NCI-H1436 treated with DMSO at 0.1 percent for 48 hours (cell line): ENCODE data around the gene TCP11L2.
"Not testable (repeated sequence)": the region's sequence is repeated elsewhere in the genome, so short reads cannot be mapped to it uniquely, and the experiment has no call there.

Source experiments
- DNase-seq: peaks from one replicate; lab custom pipeline; 2025; lab: John Stamatoyannopoulos, UW

The TCP11L2 gene

GRCh38 chr12:106343214-106343528, 40.6 kb downstream of the TCP11L2 start:
- DNase-seq, result no peak

DNA sequence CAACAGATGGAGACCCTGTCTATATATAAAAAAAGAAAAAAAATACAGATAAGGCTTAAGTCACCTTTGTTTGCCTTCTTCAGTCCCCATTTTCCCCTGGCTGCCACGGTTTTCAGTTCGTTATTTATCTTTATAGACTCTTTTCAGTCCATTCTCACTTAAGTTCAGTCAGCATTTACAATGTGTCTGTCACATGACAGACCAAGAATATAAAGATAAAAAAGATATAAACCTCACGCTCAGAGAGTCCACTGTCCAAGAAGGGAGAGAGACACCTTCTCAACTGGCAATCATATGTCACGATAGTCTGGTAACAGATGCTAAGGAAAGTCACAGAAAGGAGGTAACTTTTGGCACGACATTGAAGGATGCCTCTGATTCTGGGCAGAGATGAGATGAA, 41.6 kb downstream of the TCP11L2 start:
- DNase-seq, result no peak

- no peak for DNase-seq
Observed at GRCh38 chr12:106345746-106346145, 43.2 kb downstream of the TCP11L2 start.

GRCh38 chr12:106348411-106348810, 45.9 kb downstream of the TCP11L2 start:
- DNase-seq, result no peak

DNA sequence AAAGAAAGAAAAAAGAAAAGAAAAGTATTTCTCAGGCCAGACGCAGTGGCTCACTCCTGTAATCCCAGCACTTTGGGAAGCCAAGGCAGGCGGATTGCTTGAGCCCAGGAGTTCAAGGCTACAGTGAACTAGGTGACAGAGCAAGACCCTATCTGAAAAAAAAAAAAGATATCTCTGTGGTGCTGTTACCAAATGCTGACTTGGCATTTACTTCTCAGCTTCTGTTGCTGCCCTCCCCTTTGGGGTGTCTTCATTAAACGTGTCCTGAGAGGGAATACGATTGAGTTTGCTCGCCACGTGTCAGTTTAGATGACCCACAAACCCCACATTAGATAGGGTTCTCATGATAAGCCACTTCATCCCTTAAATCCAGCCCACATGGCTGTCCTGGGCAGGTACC, 50.6 kb downstream of the TCP11L2 start:
- no peak for DNase-seq

- peak; percentile 78 for DNase-seq
Observed at GRCh38 chr12:106357549-106358395, 55.2 kb downstream of the TCP11L2 start, which contains the start of gene POLR3B. TSS of gene POLR3B (plus strand) at chr12:106357748. CDS start at chr12:106357880, 132 bp downstream.

- no peak for DNase-seq
Observed at GRCh38 chr12:106358396-106359241, 56.1 kb downstream of the TCP11L2 start.

DNA sequence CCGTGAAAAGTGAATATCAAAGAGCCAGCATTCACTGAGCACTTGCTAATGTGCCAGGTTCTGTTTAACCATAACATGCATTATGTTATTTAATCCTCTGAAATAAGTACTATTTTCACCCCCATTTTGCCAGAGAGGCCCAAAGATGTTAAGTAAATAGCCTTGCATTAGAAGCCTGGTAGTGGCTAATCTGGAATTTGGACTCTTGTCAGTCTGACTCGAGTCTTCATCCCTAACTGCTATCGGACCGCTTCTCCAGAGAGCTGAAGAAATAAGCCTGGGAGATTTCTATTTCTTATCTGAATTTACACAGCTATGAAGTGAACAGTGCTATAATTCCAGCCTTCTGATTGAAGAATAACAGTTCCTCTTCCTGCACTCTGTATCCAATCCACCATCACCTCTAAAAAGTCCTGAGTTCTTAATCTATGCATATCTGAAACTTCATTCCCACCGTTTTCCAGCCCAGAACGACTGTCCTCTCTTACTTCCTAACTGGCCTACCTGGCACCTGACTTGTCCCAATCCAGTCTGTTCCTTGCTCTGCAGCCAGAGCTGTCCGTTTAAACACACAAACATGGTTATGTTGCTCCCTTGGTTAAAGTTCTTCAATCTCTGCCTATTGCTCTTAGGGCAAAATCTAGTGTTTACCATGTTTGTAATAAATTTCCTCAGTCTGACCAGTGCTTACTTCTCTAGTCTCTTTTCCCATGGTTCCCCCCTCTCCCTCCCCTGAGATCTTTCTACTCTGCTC, 57.3 kb downstream of the TCP11L2 start:
- no peak for DNase-seq

- no peak for DNase-seq
Observed at GRCh38 chr12:106360400-106360994, 58.0 kb downstream of the TCP11L2 start.

- no peak for DNase-seq
Observed at GRCh38 chr12:106362971-106363370, 60.4 kb downstream of the TCP11L2 start.

GRCh38 chr12:106364261-106364660, 61.7 kb downstream of the TCP11L2 start:
- no peak for DNase-seq

- no peak for DNase-seq
Observed at GRCh38 chr12:106369624-106370346, 67.3 kb downstream of the TCP11L2 start.

- no peak for DNase-seq
Observed at GRCh38 chr12:106378788-106379187, 76.3 kb downstream of the TCP11L2 start.

DNA sequence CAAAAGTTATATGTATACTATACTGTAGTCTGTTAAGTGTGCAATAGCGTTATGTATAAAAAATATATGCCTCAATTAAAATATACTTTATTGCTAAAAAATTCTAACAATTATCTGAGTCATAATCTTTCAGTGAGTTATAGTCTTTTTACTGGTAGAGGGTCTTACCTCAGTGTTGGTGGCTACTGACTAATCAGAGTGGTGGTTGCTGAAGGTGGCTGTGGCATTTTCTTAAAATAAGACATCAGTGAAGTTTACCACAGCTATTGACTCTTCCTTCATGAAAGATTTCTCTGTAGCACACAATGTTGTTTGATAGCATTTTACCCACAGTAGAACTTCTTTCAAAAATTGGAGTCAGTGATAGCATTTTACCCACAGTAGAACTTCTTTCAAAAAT, 78.4 kb downstream of the TCP11L2 start:
- DNase-seq, result no peak

- DNase-seq, result not testable (repeated sequence)
Observed at GRCh38 chr12:106381866-106382265, 79.3 kb downstream of the TCP11L2 start.

DNA sequence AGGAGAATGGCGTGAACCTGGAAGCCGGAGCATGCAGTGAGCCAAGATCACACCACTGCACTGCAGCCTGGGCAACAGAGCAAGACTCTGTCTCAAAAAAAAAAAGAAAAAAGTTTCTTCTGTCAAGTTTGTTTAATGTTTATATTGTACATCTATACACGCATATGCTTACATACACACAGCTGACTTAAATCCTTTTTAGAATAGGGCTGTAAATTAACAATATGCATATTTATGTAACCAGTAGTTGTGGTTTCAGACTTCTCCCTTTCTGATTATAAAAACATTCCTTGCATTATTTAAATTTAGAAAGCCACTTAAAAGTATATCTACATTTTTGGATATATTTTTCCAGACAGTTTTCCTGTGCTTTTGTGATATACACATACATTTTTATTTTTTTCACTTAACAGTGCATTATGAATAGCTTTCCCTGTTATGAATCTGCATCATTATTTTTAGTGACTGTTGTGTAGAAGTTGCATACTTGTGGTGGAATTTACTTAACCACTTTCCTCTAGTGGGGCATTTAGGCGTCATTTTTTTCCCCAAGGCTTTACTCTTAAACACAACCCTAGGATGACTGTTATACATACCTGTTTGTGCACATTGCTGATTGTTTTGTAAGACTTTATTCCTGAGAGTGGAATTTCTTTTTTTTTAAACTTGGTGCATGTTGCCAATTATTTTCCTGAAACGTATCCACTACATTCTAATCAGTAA, 84.4 kb downstream of the TCP11L2 start:
- DNase-seq, result no peak

- DNase-seq, result no peak
Observed at GRCh38 chr12:106387848-106388377, 85.4 kb downstream of the TCP11L2 start.

GRCh38 chr12:106389151-106389550, 86.6 kb downstream of the TCP11L2 start:
- DNase-seq, result no peak

DNA sequence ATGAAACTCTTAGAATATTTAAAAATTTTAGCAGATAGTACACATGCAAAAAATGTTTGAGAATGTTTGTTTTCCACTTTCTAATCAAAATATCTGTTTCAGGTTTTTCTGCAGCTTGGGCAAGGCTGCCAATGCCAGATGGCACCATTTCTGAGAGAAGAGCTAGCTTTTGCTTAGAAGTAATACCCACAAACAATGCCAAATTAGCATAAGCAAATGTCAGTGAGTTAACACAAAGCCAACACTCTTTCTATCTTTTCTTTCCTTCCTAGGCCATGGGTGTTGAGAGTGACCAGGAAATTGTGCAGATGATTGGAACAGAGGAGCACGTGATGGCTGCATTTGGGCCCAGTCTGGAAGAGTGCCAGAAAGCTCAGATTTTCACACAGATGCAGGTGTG, 90.2 kb downstream of the TCP11L2 start:
- no peak for DNase-seq
